K562 (cell line): Measurements from ENCODE around the gene ANK2. TPM values are rescaled to one million over a fixed set of nuclear protein-coding genes. Genes with fewer than 3 reads are reported as not detected.

Source experiments
- ATAC-seq: fragments of 200-7000 bp; cut with Tn5 transposase; 3 replicates; pipeline ENCODE4 v1.9.1; 2020; ENCODE audit warnings: moderate library complexity
- BruUV-seq: library from RNA; stranded (reverse); fragments of 400-500 nt; replicated peaks from 2 replicates; lab custom pipeline; 2021; lab: Mats Ljungman, UMichigan
- CTCF ChIA-PET: fragments of 300-600 bp; formaldehyde crosslinking; extraction: SDS; loops from one replicate; lab custom pipeline; 2021; ENCODE audit warnings: low intra/inter-chr PET ratio; lab: Yijun Ruan, JAX
- POLR2A ChIA-PET: fragments of 300-600, 350-650 bp; sonication (Branson Sonifier 250); formaldehyde crosslinking; extraction: SDS; loops from one replicate; lab custom pipeline; 2021; ENCODE audit warnings: antibody characterized with exemption, inconsistent platforms; lab: Yijun Ruan, JAX
- DNase-seq, 4 experiments: peaks; one replicate each; pipeline versions ENCODE4 v3.0.0 to v3.0.0-alpha.2; 2011 to 2018; ENCODE audit warnings: low spot score in 3 of 4, mixed read lengths in 3 of 4; ENCODE audit errors: extremely low read depth in 1 of 4
- FAIRE-seq: peaks from 2 replicates; lab custom pipeline; 2011; peaks lifted over from hg19 to GRCh38; lab: Jason Lieb, UNC
- H2AFZ ChIP-seq: 2 replicates; pipeline ENCODE4 v1.6.0; 2011; ENCODE audit warnings: low read depth, low read length, control low read depth, inconsistent platforms
- H3K27ac ChIP-seq: fragments of 200-600 bp; 3 replicates; pipeline ENCODE4 v1.8.0; 2011; ENCODE audit warnings: low read depth, mild to moderate bottlenecking, control low read depth, inconsistent platforms, low read length, moderate library complexity, mixed read lengths; ENCODE audit errors: extremely low read depth
- H3K27me3 ChIP-seq, 2 experiments: fragments of 300-600 bp in 1 of 2; 2 replicates in 1 of 2; 3 replicates in 1 of 2; pipeline versions ENCODE4 v1.6.0 to v1.8.0; 2011; ENCODE audit warnings: inconsistent platforms in 2 of 2, low read length in 2 of 2, mild to moderate bottlenecking in 1 of 2, mixed read lengths in 1 of 2, moderate library complexity in 1 of 2; ENCODE audit not compliant: control insufficient read depth in 2 of 2, insufficient read depth in 2 of 2
- H3K36me3 ChIP-seq: fragments of 300-600 bp; 3 replicates; pipeline ENCODE4 v1.8.0; 2011; ENCODE audit warnings: mild to moderate bottlenecking, low read length, inconsistent platforms; ENCODE audit not compliant: control insufficient read depth, insufficient read depth
- H3K4me1 ChIP-seq, 2 experiments: fragments of 200-600 bp in 1 of 2; replicated peaks in 1 of 2; 2 replicates in 1 of 2; 3 replicates in 1 of 2; pipeline versions ENCODE4 v1.5.1 to v1.8.0; 2011; ENCODE audit warnings: inconsistent platforms in 2 of 2, low read length in 2 of 2, mild to moderate bottlenecking in 1 of 2, mixed read lengths in 1 of 2, moderate library complexity in 1 of 2; ENCODE audit not compliant: control insufficient read depth in 2 of 2, insufficient read depth in 2 of 2
- H3K4me2 ChIP-seq: 2 replicates; pipeline ENCODE4 v1.6.1; 2011; ENCODE audit warnings: low read length, control low read depth, inconsistent platforms, mixed read lengths; ENCODE audit not compliant: insufficient read depth
- H3K4me3 ChIP-seq: fragments of 200-600 bp; sonication (generic), shearing (Covaris generic); 2 replicates; pipeline ENCODE4 v1.5.1; 2016; ENCODE audit warnings: control low read depth, inconsistent platforms
- H3K79me2 ChIP-seq: fragments of 200-600 bp; 3 replicates; pipeline ENCODE4 v1.8.0; 2011; ENCODE audit warnings: low read length, inconsistent platforms; ENCODE audit not compliant: control insufficient read depth, insufficient read depth
- H3K9ac ChIP-seq, 2 experiments: 2 replicates each; pipeline versions ENCODE4 v1.6.0 to v1.6.1; 2011; ENCODE audit warnings: low read depth in 2 of 2, low read length in 2 of 2, control low read depth in 1 of 2, inconsistent platforms in 1 of 2, mild to moderate bottlenecking in 1 of 2, mixed read lengths in 1 of 2; ENCODE audit not compliant: insufficient read depth in 1 of 2
- H3K9me1 ChIP-seq: one replicate; pipeline ENCODE4 v1.6.0; 2011; ENCODE audit warnings: inconsistent platforms, mild to moderate bottlenecking, low read length, moderate library complexity; ENCODE audit not compliant: control insufficient read depth, insufficient read depth
- H3K9me3 ChIP-seq: replicated peaks from 2 replicates; pipeline ENCODE4 v1.5.1; 2011; ENCODE audit warnings: low read depth, low read length, inconsistent platforms; ENCODE audit not compliant: control insufficient read depth, insufficient read depth
- H4K20me1 ChIP-seq: replicated peaks from 2 replicates; pipeline ENCODE4 v1.6.1; 2011; ENCODE audit warnings: low read length, inconsistent platforms, mixed read lengths; ENCODE audit not compliant: control insufficient read depth, insufficient read depth
- CBX2 ChIP-seq: fragments of 200-600 bp; sonication (generic); IDR thresholded peaks from one replicate; pipeline ENCODE4 v1.6.1; 2012; ENCODE audit warnings: mild to moderate bottlenecking, low read length, inconsistent platforms; ENCODE audit not compliant: insufficient read depth, poor library complexity, severe bottlenecking
- ILK ChIP-seq: fragments of 450-650 bp; IDR thresholded peaks from 2 replicates; pipeline ENCODE4 v1.6.1; 2016; ENCODE audit warnings: missing genetic modification characterization, low read depth, mild to moderate bottlenecking, missing compliant biosample characterization, moderate library complexity, borderline replicate concordance
- KHSRP ChIP-seq: fragments of 450-650 bp; IDR thresholded peaks from 2 replicates; pipeline ENCODE4 v1.6.1; 2017
- L3MBTL2 ChIP-seq: fragments of 450-650 bp; IDR thresholded peaks from 2 replicates; pipeline ENCODE4 v1.6.1; 2016; ENCODE audit warnings: mild to moderate bottlenecking, moderate library complexity
- MAFF ChIP-seq: IDR thresholded peaks from 2 replicates; pipeline ENCODE4 v1.6.1; 2012; ENCODE audit warnings: low read length, improper control_type of control experiment
- MED1 ChIP-seq: sonication (generic); formaldehyde crosslinking; IDR thresholded peaks from 2 replicates; pipeline ENCODE4 v1.8.1; 2023; ENCODE audit warnings: missing genetic modification reagents, borderline replicate concordance
- NFIC ChIP-seq: fragments of 450-650 bp; IDR thresholded peaks from 2 replicates; pipeline ENCODE4 v1.6.1; 2017; ENCODE audit warnings: mild to moderate bottlenecking, inconsistent platforms
- NFXL1 ChIP-seq: fragments of 450-650 bp; formaldehyde crosslinking; IDR thresholded peaks from 2 replicates; pipeline ENCODE4 v1.4.0; 2021; ENCODE audit warnings: mild to moderate bottlenecking
- PTTG1 ChIP-seq: fragments of 450-650 bp; IDR thresholded peaks from 2 replicates; pipeline ENCODE4 v1.6.1; 2016; ENCODE audit warnings: low read depth, mild to moderate bottlenecking, missing genetic modification characterization, missing compliant biosample characterization
- SP2 ChIP-seq: IDR thresholded peaks from 2 replicates; pipeline ENCODE4 v1.6.1; 2011; ENCODE audit warnings: mild to moderate bottlenecking, low read depth, low read length, moderate library complexity; ENCODE audit not compliant: poor library complexity, severe bottlenecking; ENCODE audit errors: extremely low read depth
- THRAP3 ChIP-seq: fragments of 450-650 bp; IDR thresholded peaks from 2 replicates; pipeline ENCODE4 v1.6.1; 2016; ENCODE audit warnings: mild to moderate bottlenecking, inconsistent platforms, borderline replicate concordance
- TOE1 ChIP-seq, 2 experiments: fragments of 450-650 bp in 1 of 2; sonication (generic) in 1 of 2; formaldehyde crosslinking in 1 of 2; IDR thresholded peaks; 2 replicates each; pipeline versions ENCODE4 v1.7.1 to v1.8.0; 2016 to 2022; ENCODE audit warnings: borderline replicate concordance in 2 of 2, mild to moderate bottlenecking in 2 of 2, antibody characterized with exemption in 1 of 2, inconsistent platforms in 1 of 2, low read depth in 1 of 2, missing genetic modification reagents in 1 of 2, moderate library complexity in 1 of 2
- XRCC3 ChIP-seq: fragments of 450-650 bp; IDR thresholded peaks from 2 replicates; pipeline ENCODE4 v1.6.1; 2017; ENCODE audit warnings: mild to moderate bottlenecking, moderate library complexity
- ZNF146 ChIP-seq: IDR thresholded peaks from one replicate; pipeline ENCODE4 v1.6.1; 2018; ENCODE audit warnings: missing compliant biosample characterization; ENCODE audit not compliant: unreplicated experiment
- ZNF224 ChIP-seq: sonication (generic); formaldehyde crosslinking; IDR thresholded peaks from 2 replicates; pipeline ENCODE4 v1.8.0; 2022; ENCODE audit warnings: mild to moderate bottlenecking, missing genetic modification reagents
- ZNF445 ChIP-seq: fragments of 250-450 bp; sonication (Bioruptor Pico); IDR thresholded peaks from 2 replicates; pipeline ENCODE4 v1.4.0; 2020; ENCODE audit warnings: low read depth, mild to moderate bottlenecking, moderate library complexity
- ZNF507 ChIP-seq: conservative IDR thresholded peaks from 2 replicates; pipeline ENCODE4 v1.6.1; 2017; ENCODE audit warnings: missing genetic modification characterization, missing compliant biosample characterization
- WGBS: fragments of 100-300 bp; shearing (Covaris generic); methylation state at CpG from one replicate; pipeline ENCODE4 v1.1.6; 2016; ENCODE audit warnings: low coverage, mixed read lengths; ENCODE audit not compliant: insufficient coverage; ENCODE audit errors: missing lambda C conversion rate; 5-methylcytosine and 5-hydroxymethylcytosine counted together
- in situ Hi-C: fragments of 300-500 bp; cut with MboI; formaldehyde crosslinking; loops from 4 replicates; pipeline ENCODE4 v1.15.0; 2018; ENCODE audit warnings: inconsistent platforms, mixed read lengths
- intact Hi-C: fragments of 100-400 bp; cut with micrococcal nuclease; formaldehyde crosslinking; loops from 2 replicates; pipeline ENCODE4 v1.14.2; 2022
- polyA plus RNA-seq, 8 experiments: library from polyadenylated mRNA; depleted of rRNA in 4 of 8; stranded (reverse) in 5 of 8; unstranded in 3 of 8; fragments of >200 nt; fragmentation: Nextera tagmentation in 2 of 8; fragmentation: Illumina TruSeq in 1 of 8; extraction: Ambion mirVana in 2 of 8; extraction: Trizol in 1 of 8; gene quantifications; 2 replicates each; pipeline versions ENCODE4 v1.2.1 to v1.2.3, GENCODE V29; 2011 to 2014; ENCODE audit warnings: inconsistent platforms in 1 of 8, missing spikeins in 1 of 8
- total RNA-seq, 7 experiments: library from RNA; depleted of rRNA in 6 of 7; stranded (reverse); fragments of >200 nt in 6 of 7; fragmentation: Illumina TruSeq in 2 of 7; extraction: Trizol in 2 of 7; gene quantifications; 2 replicates each; pipeline versions ENCODE4 v1.2.1 to v1.2.3, GENCODE V29; 2011 to 2021; ENCODE audit warnings: low replicate concordance in 1 of 7
- TF ChIP-seq, protein P1 (sequence below), 3 experiments: fragments of 200-800 bp in 1 of 3; fragments of 250-450 bp in 1 of 3; fragments of 450-650 bp in 1 of 3; sonication (Bioruptor Pico) in 1 of 3; sonication (Bioruptor generic) in 1 of 3; formaldehyde crosslinking in 1 of 3; IDR thresholded peaks; 2 replicates each; pipeline versions ENCODE4 v1.6.1 to v1.8.0; 2016 to 2022; ENCODE audit warnings: mild to moderate bottlenecking in 2 of 3, missing genetic modification characterization in 2 of 3, missing compliant biosample characterization in 1 of 3, moderate library complexity in 1 of 3

The ANK2 gene
- total and polyA plus RNA-seq, 9 of the 15 experiments (the other 6 are each of a cell fraction or from before 2014, with no cell fraction given) = 0.07 to 0.24 TPM; not detected in 7

DNA sequence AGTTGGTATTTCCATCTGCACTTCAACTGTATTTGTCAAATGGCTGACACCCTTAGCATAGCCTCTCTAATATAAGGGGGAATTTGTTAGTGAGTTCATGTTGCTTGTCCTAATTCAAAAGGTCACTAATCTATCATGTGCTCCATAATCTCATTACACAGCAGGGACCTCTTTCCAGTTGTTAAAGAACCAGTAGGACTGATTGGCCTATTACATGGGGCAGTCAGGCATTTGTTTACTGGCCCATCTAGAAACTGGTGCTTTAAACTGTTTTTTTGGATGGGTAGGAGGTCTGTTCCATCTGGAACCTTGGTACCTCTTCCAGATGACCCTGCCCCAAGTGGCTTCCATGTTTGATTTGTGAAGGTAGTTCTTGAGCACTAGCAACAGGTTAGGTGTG lies 11.4 kb downstream of the ANK2 start (continued):
- TF ChIP-seq, protein P1, sequence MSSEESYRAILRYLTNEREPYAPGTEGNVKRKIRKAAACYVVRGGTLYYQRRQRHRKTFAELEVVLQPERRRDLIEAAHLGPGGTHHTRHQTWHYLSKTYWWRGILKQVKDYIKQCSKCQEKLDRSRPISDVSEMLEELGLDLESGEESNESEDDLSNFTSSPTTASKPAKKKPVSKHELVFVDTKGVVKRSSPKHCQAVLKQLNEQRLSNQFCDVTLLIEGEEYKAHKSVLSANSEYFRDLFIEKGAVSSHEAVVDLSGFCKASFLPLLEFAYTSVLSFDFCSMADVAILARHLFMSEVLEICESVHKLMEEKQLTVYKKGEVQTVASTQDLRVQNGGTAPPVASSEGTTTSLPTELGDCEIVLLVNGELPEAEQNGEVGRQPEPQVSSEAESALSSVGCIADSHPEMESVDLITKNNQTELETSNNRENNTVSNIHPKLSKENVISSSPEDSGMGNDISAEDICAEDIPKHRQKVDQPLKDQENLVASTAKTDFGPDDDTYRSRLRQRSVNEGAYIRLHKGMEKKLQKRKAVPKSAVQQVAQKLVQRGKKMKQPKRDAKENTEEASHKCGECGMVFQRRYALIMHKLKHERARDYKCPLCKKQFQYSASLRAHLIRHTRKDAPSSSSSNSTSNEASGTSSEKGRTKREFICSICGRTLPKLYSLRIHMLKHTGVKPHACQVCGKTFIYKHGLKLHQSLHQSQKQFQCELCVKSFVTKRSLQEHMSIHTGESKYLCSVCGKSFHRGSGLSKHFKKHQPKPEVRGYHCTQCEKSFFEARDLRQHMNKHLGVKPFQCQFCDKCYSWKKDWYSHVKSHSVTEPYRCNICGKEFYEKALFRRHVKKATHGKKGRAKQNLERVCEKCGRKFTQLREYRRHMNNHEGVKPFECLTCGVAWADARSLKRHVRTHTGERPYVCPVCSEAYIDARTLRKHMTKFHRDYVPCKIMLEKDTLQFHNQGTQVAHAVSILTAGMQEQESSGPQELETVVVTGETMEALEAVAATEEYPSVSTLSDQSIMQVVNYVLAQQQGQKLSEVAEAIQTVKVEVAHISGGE (CRISPR knock-in tag; IDR thresholded peaks at IDR 0.05) = no peak

DNA sequence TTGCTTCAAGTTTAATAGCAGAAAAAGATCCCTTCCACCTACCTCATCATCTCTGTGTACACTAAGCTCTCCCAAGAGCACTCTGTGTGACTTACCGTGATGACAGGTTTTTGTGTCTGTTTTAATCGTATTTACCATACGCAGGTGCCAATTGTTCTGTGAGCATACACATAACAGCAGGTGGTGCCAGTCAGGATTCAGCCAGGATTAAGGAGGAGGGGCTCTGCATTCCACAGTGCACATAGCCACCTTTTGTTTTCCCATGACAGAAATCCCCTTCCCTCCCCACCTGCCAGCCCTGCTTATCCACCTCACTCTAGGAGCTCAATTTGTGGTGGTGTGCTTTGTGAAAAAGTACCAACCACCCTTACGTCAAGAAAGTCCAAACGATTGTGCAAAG lies 14.8 kb downstream of the ANK2 start:
- ATAC-seq = no peak
- H3K9ac ChIP-seq = no peak overlapping the region
- H3K4me2 ChIP-seq = no peak overlapping the region
- H3K36me3 ChIP-seq = no peaks in the 10 kb centered on the region
- H3K4me1 ChIP-seq = no peaks in the 10 kb centered on the region
- intact Hi-C loops = no loop called here
- no peak overlapping the region for H3K4me3 ChIP-seq
- no TSS peak for BruUV-seq
- no peaks in the 10 kb centered on the region for H4K20me1 ChIP-seq
- H3K27ac ChIP-seq = no peak overlapping the region
- H3K79me2 ChIP-seq = no peaks in the 10 kb centered on the region
- no peaks in the 10 kb centered on the region for H3K9me1 ChIP-seq
- no peak for DNase-seq
- H2AFZ ChIP-seq = no peak overlapping the region
- H3K27me3 ChIP-seq = no peaks in the 10 kb centered on the region
- no peak for TF ChIP-seq CBX2
- no peak for TF ChIP-seq XRCC3
- TF ChIP-seq MED1 (CRISPR knock-in tag) = no peak
- no peak for TF ChIP-seq L3MBTL2
- no peak for TF ChIP-seq ZNF445
- TF ChIP-seq PTTG1 (tag) = no peak
- no peak for TF ChIP-seq ZNF146 (CRISPR knock-in tag)
- TF ChIP-seq NFIC = no peak
- no peak for TF ChIP-seq MAFF
- no peak for TF ChIP-seq ZNF507 (tag)
- no peak for TF ChIP-seq KHSRP
- no peak for TF ChIP-seq THRAP3
- no peak for TF ChIP-seq TOE1 (IDR thresholded peaks at IDR 0.05; ENCODE audit: borderline replicate concordance)
- TF ChIP-seq TOE1 (CRISPR knock-in tag; IDR thresholded peaks at IDR 0.05; ENCODE audit: borderline replicate concordance, low read depth) = no peak
- no peak for TF ChIP-seq SP2
- no peak for TF ChIP-seq ILK (tag)
- TF ChIP-seq ZNF224 = no peak
- TF ChIP-seq NFXL1 = no peak
- in situ Hi-C loops = no loop called here
- ChIA-PET POLR2A (no interaction called here), CTCF (no interaction called here)
- WGBS = 2% methylated on average over 5 of the region's 5 CpGs
- FAIRE-seq = no peak
- no peaks in the 10 kb centered on the region; the same call in 1 of the 2 replicates for H3K9me3 ChIP-seq
